ENCODE results near the gene EGFR. TPM values are rescaled to one million over a fixed set of nuclear protein-coding genes. Genes with fewer than 3 reads are reported as not detected.

EGFR gene
- total RNA-seq, 6 experiments from 2014 or later, result 59.3 to 127 (median 93.7) TPM

GRCh38 chr7:55094092-55094690 lies 75.4 kb downstream of the EGFR start:
- no peaks in the 10 kb centered on the region for H3K27me3 ChIP-seq
- TF ChIP-seq POLR2A (IDR thresholded peaks at IDR 0.05) (no peak), CTCF (IDR thresholded peaks at IDR 0.05) (no peak)
- ATAC-seq (no peak), DNase-seq (no peak)
- WGBS (ENCODE audit: insufficient coverage, low coverage, low lambda C conversion rate, missing lambda C conversion rate), result 45% methylated on average over 2 of the region's 5 CpGs
- H3K36me3 ChIP-seq, result no peaks in the 10 kb centered on the region
- no peak overlapping the region for H3K4me3 ChIP-seq
- H3K4me1 ChIP-seq, result peaks cover 0 to 47% (median 18%) of the 10 kb centered on the region in 4 donors
- H3K9me3 ChIP-seq, result no peaks in the 10 kb centered on the region
- H3K27ac ChIP-seq, result no peak overlapping the region
- intact Hi-C loops (cut with DNase I), result no loop called here

- WGBS (ENCODE audit: insufficient coverage, low coverage, low lambda C conversion rate, missing lambda C conversion rate), result 81% methylated on average over 2 of the region's 4 CpGs
- DNase-seq (no peak), ATAC-seq (no peak)
- no peak overlapping the region for H3K4me3 ChIP-seq
- peaks cover 0 to 46% (median 14%) of the 10 kb centered on the region in 4 donors for H3K4me1 ChIP-seq
- H3K9me3 ChIP-seq, result no peaks in the 10 kb centered on the region
- TF ChIP-seq CTCF (IDR thresholded peaks at IDR 0.05) (no peak), POLR2A (IDR thresholded peaks at IDR 0.05) (no peak)
- no peaks in the 10 kb centered on the region for H3K27me3 ChIP-seq
- intact Hi-C loops (cut with DNase I), result no loop called here
- H3K36me3 ChIP-seq, result no peaks in the 10 kb centered on the region
- H3K27ac ChIP-seq, result no peak overlapping the region
These were observed 76.9 kb downstream of the EGFR start for GRCh38 chr7:55095672-55096071.

GRCh38 chr7:55096323-55096722 lies 77.5 kb downstream of the EGFR start:
- intact Hi-C loops (cut with DNase I), result no loop called here
- Histone ChIP-seq H3K4me1 (peaks cover 0 to 40% (median 12%) of the 10 kb centered on the region in 4 donors), H3K36me3 (no peaks in the 10 kb centered on the region), H3K9me3 (no peaks in the 10 kb centered on the region), H3K4me3 (no peak overlapping the region), H3K27me3 (no peaks in the 10 kb centered on the region), H3K27ac (no peak overlapping the region)
- TF ChIP-seq POLR2A (IDR thresholded peaks at IDR 0.05) (no peak), CTCF (IDR thresholded peaks at IDR 0.05) (no peak)
- ATAC-seq, result no peak
- DNase-seq, result no peak
- WGBS (ENCODE audit: insufficient coverage, low coverage, low lambda C conversion rate, missing lambda C conversion rate), result 65% methylated on average over 11 of the region's 11 CpGs

- DNase-seq, result no peak
- WGBS (ENCODE audit: insufficient coverage, low coverage, low lambda C conversion rate, missing lambda C conversion rate), result 96% methylated on average over 3 of the region's 4 CpGs
These were observed 78.3 kb downstream of the EGFR start for GRCh38 chr7:55097100-55097499.

More at GRCh38 chr7:55097100-55097499, 78.3 kb downstream of the EGFR start:
- Histone ChIP-seq H3K27ac (no peak overlapping the region), H3K36me3 (no peaks in the 10 kb centered on the region), H3K4me3 (no peak overlapping the region), H3K4me1 (peaks cover 0 to 34% (median 7%) of the 10 kb centered on the region in 4 donors), H3K27me3 (no peaks in the 10 kb centered on the region), H3K9me3 (no peaks in the 10 kb centered on the region)
- intact Hi-C loops (cut with DNase I), result no loop called here
- TF ChIP-seq CTCF (IDR thresholded peaks at IDR 0.05) (no peak), POLR2A (IDR thresholded peaks at IDR 0.05) (no peak)
- ATAC-seq, result no peak

Data from right lobe of liver (tissue), 6 donors.